GM04504 (cell line): ENCODE data around the gene AQP4.

Source experiments
- DNase-seq: peaks from one replicate; pipeline ENCODE4 v3.0.0-alpha.2; 2012; ENCODE audit warnings: low read depth

Gene AQP4

GRCh38 chr18:26839609-26840008, 25.9 kb downstream of the AQP4 start:
- no peak for DNase-seq

DNA sequence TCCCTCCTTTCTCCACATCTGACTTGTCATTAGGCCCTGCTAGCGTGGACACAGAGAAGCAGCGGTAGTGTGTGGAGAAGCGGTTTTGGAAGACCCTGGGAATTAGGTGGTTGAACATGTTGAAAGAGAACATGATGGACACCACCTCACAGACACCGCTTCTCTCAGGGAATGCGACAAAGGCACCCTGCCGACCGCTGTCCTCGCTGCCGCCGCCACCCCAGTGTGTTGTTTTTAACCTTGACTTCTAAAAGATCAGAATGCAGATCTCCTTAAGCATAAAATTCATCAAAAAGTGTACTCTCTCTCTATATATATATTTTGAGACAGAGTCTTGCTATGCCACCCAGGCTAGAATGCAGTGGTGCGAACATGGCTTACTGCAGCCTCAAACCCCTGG, 33.2 kb downstream of the AQP4 start:
- DNase-seq = no peak

DNA sequence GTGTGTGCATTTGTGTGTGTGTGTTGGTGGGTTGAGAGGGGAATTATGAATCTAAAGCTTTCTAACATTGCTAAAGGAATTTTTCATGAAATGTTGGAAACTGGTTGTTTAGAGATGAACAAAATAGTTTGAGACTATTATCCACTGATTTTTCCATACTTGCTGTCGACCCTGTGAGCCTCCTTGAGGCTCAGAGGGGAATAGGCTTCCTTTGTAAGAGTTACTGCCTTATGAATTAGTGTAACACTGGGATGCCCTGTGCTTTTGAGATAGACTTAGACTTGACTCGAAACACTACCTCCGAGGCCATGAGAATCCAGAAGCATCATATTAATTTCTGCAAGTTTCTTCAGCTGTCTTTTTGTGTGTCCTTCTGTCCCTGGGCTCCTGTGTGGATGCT, 37.9 kb downstream of the AQP4 start:
- DNase-seq = no peak

- DNase-seq = no peak
Measured at GRCh38 chr18:26826656-26827235, 38.8 kb downstream of the AQP4 start.

DNA sequence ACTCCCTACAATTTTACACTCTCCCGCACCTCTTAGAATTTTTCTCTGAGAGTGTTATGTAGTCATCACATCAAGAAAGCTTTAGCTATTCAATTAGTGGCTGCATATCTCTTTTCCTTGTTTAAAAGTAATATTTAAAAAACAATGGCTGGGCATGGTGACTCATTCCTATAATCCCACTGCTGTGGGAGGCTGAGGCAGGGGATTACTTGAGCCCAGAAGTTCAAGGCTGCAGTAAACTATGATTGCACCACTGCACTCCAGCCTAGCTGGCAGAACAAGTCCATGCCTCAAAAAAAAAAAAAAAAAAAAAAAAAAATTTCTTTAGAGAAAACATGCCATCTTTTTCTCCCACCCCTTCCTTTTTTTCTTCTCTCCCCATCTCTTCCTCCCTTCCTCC, 44.3 kb downstream of the AQP4 start:
- DNase-seq = no peak

DNA sequence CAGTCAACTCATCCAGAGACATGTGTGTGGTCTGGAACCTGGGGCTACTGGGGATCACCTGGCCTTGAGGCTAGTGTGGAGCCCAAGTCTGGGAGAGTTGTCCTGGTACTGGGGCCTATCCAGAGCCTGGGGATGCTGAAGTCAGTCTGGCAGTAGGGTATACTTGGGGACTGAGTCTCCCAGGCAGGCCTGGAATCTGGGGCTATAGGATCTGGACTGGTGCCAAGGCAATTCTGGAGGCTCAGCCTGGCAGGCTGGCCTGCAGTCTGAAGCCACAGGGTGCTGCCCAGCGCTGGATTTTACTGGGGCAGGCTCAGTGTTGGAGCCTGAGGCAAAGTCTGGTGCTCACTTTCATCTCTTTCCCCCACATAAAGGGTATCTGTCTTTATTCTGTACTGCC, 46.5 kb downstream of the AQP4 start:
- DNase-seq = no peak

DNA sequence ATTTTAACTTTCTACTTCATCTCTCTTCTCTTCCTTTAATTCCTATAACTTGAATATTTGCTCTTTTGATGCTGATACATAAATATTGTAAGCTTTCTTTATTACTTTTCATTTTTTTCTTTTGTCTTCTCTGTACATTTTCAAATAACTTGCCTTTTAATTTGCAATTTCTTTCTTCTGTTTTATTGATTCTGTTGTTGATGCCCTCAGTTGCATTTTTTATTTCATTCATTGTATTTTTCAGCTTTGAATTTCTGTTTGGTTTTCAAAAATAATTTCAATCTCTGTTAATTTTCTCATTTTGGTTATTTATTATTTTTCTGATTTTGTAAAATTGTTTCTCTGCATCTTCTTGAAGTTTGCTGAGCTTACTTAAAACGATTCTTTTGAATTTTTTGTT, 47.0 kb downstream of the AQP4 start:
- DNase-seq = no peak

GRCh38 chr18:26813043-26813442, 52.5 kb downstream of the AQP4 start:
- no peak for DNase-seq

DNA sequence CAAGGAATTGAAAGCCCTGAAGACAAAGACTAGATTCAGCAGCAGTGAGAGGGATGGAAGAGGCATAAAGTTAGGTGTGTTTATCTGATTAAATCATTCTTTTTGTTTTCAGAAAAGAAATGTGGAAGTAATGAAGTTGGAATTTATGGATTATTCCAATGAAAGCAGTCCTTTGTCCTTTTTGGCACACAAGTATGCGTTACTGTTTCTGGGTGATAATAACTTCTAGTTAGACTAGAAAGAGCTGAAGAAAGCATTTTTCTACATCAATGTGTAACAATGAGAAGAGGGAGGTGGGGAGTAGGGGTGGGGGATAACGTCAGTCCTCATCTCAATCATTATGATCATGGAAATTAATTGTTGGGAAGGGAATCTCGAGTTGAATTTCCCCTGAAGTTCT, 53.0 kb downstream of the AQP4 start:
- DNase-seq = no peak

DNA sequence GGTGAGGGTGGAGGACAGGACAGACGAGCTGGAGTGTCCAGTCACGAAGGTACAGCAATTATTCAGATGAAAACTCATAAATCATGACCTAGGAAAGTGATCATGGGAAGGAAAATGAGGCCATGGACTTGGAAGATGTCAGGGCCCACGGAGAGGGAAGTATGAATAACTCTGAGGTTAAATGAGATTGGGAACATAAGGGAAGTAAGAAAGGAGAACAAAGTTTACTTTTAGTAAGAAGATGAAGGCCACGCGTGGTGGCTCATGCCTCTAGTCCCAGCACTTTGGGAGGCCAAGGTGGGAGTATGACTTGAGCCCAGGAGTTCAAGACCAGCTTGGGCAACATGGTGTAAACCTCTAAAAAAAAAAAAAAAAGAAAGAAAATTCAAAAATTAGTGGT, 56.2 kb downstream of the AQP4 start:
- DNase-seq = no peak

- DNase-seq = no peak
Measured at GRCh38 chr18:26806224-26806623, 59.3 kb downstream of the AQP4 start.

GRCh38 chr18:26804519-26804918, 61.0 kb downstream of the AQP4 start:
- DNase-seq = no peak

DNA sequence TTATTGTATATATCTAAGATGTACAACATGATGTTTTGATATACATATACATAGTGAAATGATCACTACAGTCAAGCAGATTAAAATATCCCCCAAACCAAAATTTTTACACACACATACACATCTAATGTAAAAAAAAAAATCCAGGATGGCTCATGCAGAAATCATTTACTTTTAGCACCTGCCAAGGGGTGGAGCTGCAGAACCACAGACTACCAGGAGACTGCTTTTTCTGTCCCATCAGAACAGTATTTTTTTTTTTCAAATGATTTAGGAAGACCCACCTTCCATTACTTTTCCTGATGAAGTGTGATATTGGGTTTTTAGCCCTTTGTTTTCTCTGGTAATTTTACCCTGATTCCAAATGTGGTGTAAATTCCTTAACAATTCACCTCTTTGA, 61.9 kb downstream of the AQP4 start:
- DNase-seq = no peak

- no peak for DNase-seq
Measured at GRCh38 chr18:26802330-26803200, 62.9 kb downstream of the AQP4 start.
